Fibroblast of lung (primary cell): Measurements from ENCODE around the gene PCDHB3. TPM values are rescaled to one million over a fixed set of nuclear protein-coding genes. Genes with fewer than 3 reads are reported as not detected.
"Not testable (repeated sequence)": the region's sequence is repeated elsewhere in the genome, so short reads cannot be mapped to it uniquely, and the experiment has no call there.

Experiments
- DNase-seq, 2 donors: peaks; one replicate each; pipeline versions ENCODE4 v3.0.0 to v3.0.0-alpha.2; 2010; ENCODE audit warnings: low read depth in 2 of 2
- H2AFZ ChIP-seq: 2 replicates; pipeline ENCODE4 v1.5.1; 2012; ENCODE audit warnings: low read length, control low read depth, inconsistent platforms
- H3K27ac ChIP-seq: 2 replicates; pipeline ENCODE4 v1.5.1; 2011; ENCODE audit warnings: low read length, control low read depth; ENCODE audit not compliant: insufficient read depth
- H3K27me3 ChIP-seq: 2 replicates; pipeline ENCODE4 v1.5.1; 2011; ENCODE audit warnings: mild to moderate bottlenecking, low read length; ENCODE audit not compliant: control insufficient read depth, insufficient read depth
- H3K36me3 ChIP-seq: 2 replicates; pipeline ENCODE4 v1.5.1; 2011; ENCODE audit warnings: low read length; ENCODE audit not compliant: control insufficient read depth, insufficient read depth
- H3K4me1 ChIP-seq: 2 replicates; pipeline ENCODE4 v1.5.1; 2011; ENCODE audit warnings: low read length; ENCODE audit not compliant: control insufficient read depth, insufficient read depth; ENCODE audit errors: extremely low read depth
- H3K4me2 ChIP-seq: 2 replicates; pipeline ENCODE4 v1.5.1; 2011; ENCODE audit warnings: low read length, control low read depth; ENCODE audit not compliant: insufficient read depth; ENCODE audit errors: extremely low read depth
- H3K4me3 ChIP-seq, 4 experiments: fragments of 200-600 bp in 1 of 4; sonication (generic) in 1 of 4; replicated peaks in 1 of 4; 2 replicates each; pipeline ENCODE4 v1.5.1; 2011 to 2016; ENCODE audit warnings: low read length in 4 of 4, low read depth in 3 of 4, mild to moderate bottlenecking in 3 of 4, control low read depth in 2 of 4, inconsistent platforms in 1 of 4, mixed read lengths in 1 of 4; ENCODE audit not compliant: insufficient read depth in 1 of 4; ENCODE audit errors: control extremely low read depth in 1 of 4
- H3K79me2 ChIP-seq: 2 replicates; pipeline ENCODE4 v1.5.1; 2012; ENCODE audit warnings: mild to moderate bottlenecking, low read length, inconsistent platforms; ENCODE audit not compliant: control insufficient read depth, insufficient read depth
- H3K9ac ChIP-seq: 2 replicates; pipeline ENCODE4 v1.5.1; 2011; ENCODE audit warnings: mild to moderate bottlenecking, low read length, control low read depth; ENCODE audit not compliant: insufficient read depth
- H3K9me3 ChIP-seq: 2 replicates; pipeline ENCODE4 v1.5.1; 2012; ENCODE audit warnings: low read depth, low read length; ENCODE audit not compliant: control insufficient read depth, insufficient read depth
- H4K20me1 ChIP-seq: 2 replicates; pipeline ENCODE4 v1.5.1; 2011; ENCODE audit warnings: low read length; ENCODE audit not compliant: control insufficient read depth, insufficient read depth; ENCODE audit errors: extremely low read depth
- CTCF ChIP-seq, 2 donors: IDR thresholded peaks in 1 of 2; conservative IDR thresholded peaks in 1 of 2; 1 replicate in 1 of 2; 2 replicates in 1 of 2; pipeline ENCODE4 v1.5.1; 2011 to 2012; ENCODE audit warnings: low read length in 2 of 2, control low read depth in 1 of 2, inconsistent platforms in 1 of 2, low read depth in 1 of 2, mild to moderate bottlenecking in 1 of 2
- EZH2 ChIP-seq: IDR thresholded peaks from 2 replicates; pipeline ENCODE4 v1.5.1; 2012; ENCODE audit warnings: low read length, control low read depth, mild to moderate bottlenecking; ENCODE audit errors: missing control alignments
- polyA plus RNA-seq, 2 donors: library from polyadenylated mRNA; depleted of rRNA in 1 of 2; stranded (reverse) in 1 of 2; unstranded in 1 of 2; fragments of >200 nt; gene quantifications; 2 replicates each; pipeline ENCODE4 v1.2.1, GENCODE V29; 2011 to 2012; ENCODE audit warnings: missing spikeins in 1 of 2
- total RNA-seq: library from RNA; depleted of rRNA; stranded (reverse); fragments of >200 nt; gene quantifications from 2 replicates; pipeline ENCODE4 v1.2.1, GENCODE V29; 2014

PCDHB3 gene
- total and polyA plus RNA-seq, 2 donors (not counting 1 experiment from before 2014, with no cell fraction given): 1.7 to 2.3 TPM

GRCh38 chr5:141094481-141095262 is 5.6 kb upstream of the PCDHB3 start, which contains the start of gene PCDHB2:
Gene PCDHB2 (plus strand): TSS chr5:141094615. CDS start chr5:141094791, 176 bp downstream.
- Histone ChIP-seq H4K20me1 (no peaks in the 10 kb centered on the region), H3K27ac (no peak within 1 kb of the TSS), H3K4me1 (no peaks in the 10 kb centered on the region), H2AFZ (no peak within 1 kb of the TSS), H3K36me3 (no peaks in the 10 kb centered on the region), H3K4me2 (no peak within 1 kb of the TSS), H3K9ac (no peak within 1 kb of the TSS), H3K27me3 (no peaks in the 10 kb centered on the region), H3K79me2 (no peaks in the 10 kb centered on the region), H3K4me3 (peak within 1 kb of the TSS in 2 of 4 experiments; percentile 54), H3K9me3 (no peaks in the 10 kb centered on the region)
- peak; percentile 23 to 56 for DNase-seq
- TF ChIP-seq CTCF (conservative IDR thresholded peaks at IDR 0.05 in 1 of 2, IDR thresholded peaks at IDR 0.05 in 1 of 2; ENCODE audit: low read depth in 1 of 2, low read length in 2 of 2) (peak in 1 of 2 donors; percentile 25), EZH2 (no peak)

GRCh38 chr5:141095263-141095641 is 5.0 kb upstream of the PCDHB3 start:
- no peaks in the 10 kb centered on the region for H3K36me3 ChIP-seq
- no peaks in the 10 kb centered on the region for H3K27me3 ChIP-seq
- no peaks in the 10 kb centered on the region for H3K4me1 ChIP-seq
- no peaks in the 10 kb centered on the region for H3K9me3 ChIP-seq
- no peaks in the 10 kb centered on the region for H4K20me1 ChIP-seq
- no peak overlapping the region for H3K4me2 ChIP-seq
- H3K27ac ChIP-seq: no peak overlapping the region
- no peak for DNase-seq
- H2AFZ ChIP-seq: no peak overlapping the region
- H3K9ac ChIP-seq: no peak overlapping the region
- H3K4me3 ChIP-seq: peak overlapping the region in 2 of 4 experiments; percentile 54
- no peaks in the 10 kb centered on the region for H3K79me2 ChIP-seq
- TF ChIP-seq CTCF (conservative IDR thresholded peaks at IDR 0.05 in 1 of 2, IDR thresholded peaks at IDR 0.05 in 1 of 2; ENCODE audit: low read depth in 1 of 2, low read length in 2 of 2) (no peak), EZH2 (no peak)

DNA sequence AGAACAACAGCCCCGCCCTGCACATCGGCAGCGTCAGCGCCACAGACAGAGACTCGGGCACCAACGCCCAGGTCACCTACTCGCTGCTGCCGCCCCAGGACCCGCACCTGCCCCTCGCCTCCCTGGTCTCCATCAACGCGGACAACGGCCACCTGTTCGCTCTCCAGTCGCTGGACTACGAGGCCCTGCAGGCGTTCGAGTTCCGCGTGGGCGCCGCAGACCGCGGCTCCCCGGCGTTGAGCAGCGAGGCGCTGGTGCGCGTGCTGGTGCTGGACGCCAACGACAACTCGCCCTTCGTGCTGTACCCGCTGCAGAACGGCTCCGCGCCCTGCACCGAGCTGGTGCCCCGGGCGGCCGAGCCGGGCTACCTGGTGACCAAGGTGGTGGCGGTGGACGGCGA is 4.1 kb upstream of the PCDHB3 start:
- not testable (repeated sequence) for H3K4me2 ChIP-seq, H3K9me3 ChIP-seq, H3K4me3 ChIP-seq, H3K36me3 ChIP-seq, H3K9ac ChIP-seq, DNase-seq, H3K27me3 ChIP-seq, H3K79me2 ChIP-seq, H3K4me1 ChIP-seq, H3K27ac ChIP-seq, H2AFZ ChIP-seq, H4K20me1 ChIP-seq

- not testable (repeated sequence) for H3K27me3 ChIP-seq, DNase-seq, H3K36me3 ChIP-seq, H3K4me3 ChIP-seq, H3K9ac ChIP-seq, H3K4me1 ChIP-seq, H2AFZ ChIP-seq, H3K79me2 ChIP-seq, H3K27ac ChIP-seq, H4K20me1 ChIP-seq, H3K9me3 ChIP-seq, H3K4me2 ChIP-seq
These were observed 3.7 kb upstream of the PCDHB3 start for GRCh38 chr5:141096586-141096985.
